ENCODE data around the gene SPO11. TPM values are rescaled to one million over a fixed set of nuclear protein-coding genes. Genes with fewer than 3 reads are reported as not detected.
"Not testable (repeated sequence)": the region's sequence is repeated elsewhere in the genome, so short reads cannot be mapped to it uniquely, and the experiment has no call there.

Gene SPO11
- total RNA-seq, 2 donors from 2014 or later, result not detected

GRCh38 chr20:57350726-57351041 is 21.1 kb downstream of the SPO11 start:
- Mint-ChIP-seq H3K36me3 (peaks cover 17 to 21% of the 10 kb centered on the region in 2 donors), H3K27ac (peak overlapping the region in 1 of 2 donors; percentile 94)
- DNase-seq (ENCODE audit: low spot score in 2 of 2); H3K9me3 Mint-ChIP-seq; ATAC-seq: not testable (repeated sequence)

DNA sequence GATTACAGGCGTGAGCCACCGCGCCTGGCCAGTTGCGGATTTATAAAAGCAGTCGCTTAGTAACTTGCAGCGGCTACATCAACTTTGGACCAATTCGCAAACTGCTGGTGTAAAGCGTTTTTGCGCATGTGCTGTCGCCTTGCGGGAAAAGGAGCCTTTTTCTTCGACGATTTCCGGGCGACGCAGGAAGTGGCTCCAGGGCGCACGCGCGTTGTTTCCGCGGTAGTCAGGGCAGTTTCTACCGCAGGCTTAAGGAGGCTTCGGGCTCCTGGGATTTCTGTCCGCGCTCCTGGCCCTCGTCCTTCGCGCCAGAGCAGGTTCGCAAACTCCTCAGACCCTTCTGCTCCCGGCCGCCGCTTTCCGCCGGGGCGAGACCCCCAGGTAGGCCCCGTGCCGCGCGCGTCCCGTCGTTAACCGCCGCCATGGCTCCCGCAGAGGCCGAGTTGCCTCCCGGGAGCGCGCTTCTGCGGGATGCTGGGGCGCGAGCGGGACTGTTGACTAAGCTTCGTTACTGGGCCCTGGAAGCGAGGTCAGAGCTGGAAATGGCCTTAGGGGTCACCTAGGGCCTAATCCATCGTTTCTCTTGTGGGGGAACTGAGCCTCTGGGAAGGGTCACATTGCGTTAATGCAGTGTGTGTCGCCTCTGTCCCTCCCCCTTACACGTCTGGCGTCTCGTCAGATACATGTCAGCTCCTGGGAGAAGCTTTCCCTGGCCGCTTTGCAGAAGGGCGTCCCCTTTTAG is 21.6 kb downstream of the SPO11 start, which contains the start of gene RAE1:
TSS of gene RAE1 (plus strand) at position 214 of the 742 bp plus-strand sequence. CDS start 2,784 bp downstream, outside the sequence.
- peak; percentile 88 to 91 for ATAC-seq
- Mint-ChIP-seq H3K9me3 (no peaks in the 10 kb centered on the region), H3K27ac (peak within 1 kb of the TSS; percentile 94), H3K36me3 (peaks cover 17 to 21% of the 10 kb centered on the region in 2 donors)
- peak; percentile 88 to 93 for DNase-seq (ENCODE audit: low spot score in 2 of 2)

DNA sequence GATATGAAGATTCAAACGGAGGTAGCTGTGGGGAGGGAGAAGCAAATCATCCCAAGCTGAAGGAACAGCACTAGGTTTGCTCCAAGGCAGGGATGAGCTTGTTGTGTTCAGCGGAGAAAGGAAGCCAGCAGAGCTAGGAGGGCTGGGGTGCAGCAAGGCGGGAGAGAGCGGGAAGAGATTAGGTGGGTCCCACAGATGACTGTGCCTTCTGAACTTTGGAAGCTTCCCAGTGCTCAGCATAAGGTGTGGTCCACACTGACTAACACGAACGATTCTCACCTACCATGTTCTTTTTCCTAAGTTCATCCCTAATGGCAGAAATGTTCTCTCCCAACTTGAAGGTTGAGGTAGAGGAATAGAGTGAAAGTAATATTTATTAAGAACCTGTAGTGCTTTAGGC is 22.7 kb downstream of the SPO11 start:
- Mint-ChIP-seq H3K27ac (peak overlapping the region; percentile 94), H3K36me3 (peaks cover 17 to 21% of the 10 kb centered on the region in 2 donors), H3K9me3 (no peaks in the 10 kb centered on the region)
- ATAC-seq, result no peak
- no peak for DNase-seq (ENCODE audit: low spot score in 2 of 2)

GRCh38 chr20:57353351-57353750 is 23.7 kb downstream of the SPO11 start:
- no peaks in the 10 kb centered on the region for H3K9me3 Mint-ChIP-seq
- H3K27ac Mint-ChIP-seq, result peak overlapping the region; percentile 4 to 16
- no peak for ATAC-seq

GRCh38 chr20:57361517-57361916 is 31.9 kb downstream of the SPO11 start:
- no peaks in the 10 kb centered on the region for H3K9me3 Mint-ChIP-seq
- peaks cover 0 to 6% of the 10 kb centered on the region in 2 donors for H3K36me3 Mint-ChIP-seq
- no peak for DNase-seq (ENCODE audit: low spot score in 2 of 2)
- H3K27ac Mint-ChIP-seq, result no peak overlapping the region
- ATAC-seq, result no peak

More at GRCh38 chr20:57353351-57353750, 23.7 kb downstream of the SPO11 start:
- H3K36me3 Mint-ChIP-seq, result peaks cover 17 to 21% of the 10 kb centered on the region in 2 donors
- DNase-seq (ENCODE audit: low spot score in 2 of 2), result no peak

GRCh38 chr20:57364451-57364850 is 34.8 kb downstream of the SPO11 start:
- ATAC-seq, result no peak
- DNase-seq (ENCODE audit: low spot score in 2 of 2), result no peak
- Mint-ChIP-seq H3K27ac (peak overlapping the region in 1 of 2 donors; percentile 7), H3K36me3 (peaks cover 7% of the 10 kb centered on the region in 2 donors), H3K9me3 (no peaks in the 10 kb centered on the region)

DNA sequence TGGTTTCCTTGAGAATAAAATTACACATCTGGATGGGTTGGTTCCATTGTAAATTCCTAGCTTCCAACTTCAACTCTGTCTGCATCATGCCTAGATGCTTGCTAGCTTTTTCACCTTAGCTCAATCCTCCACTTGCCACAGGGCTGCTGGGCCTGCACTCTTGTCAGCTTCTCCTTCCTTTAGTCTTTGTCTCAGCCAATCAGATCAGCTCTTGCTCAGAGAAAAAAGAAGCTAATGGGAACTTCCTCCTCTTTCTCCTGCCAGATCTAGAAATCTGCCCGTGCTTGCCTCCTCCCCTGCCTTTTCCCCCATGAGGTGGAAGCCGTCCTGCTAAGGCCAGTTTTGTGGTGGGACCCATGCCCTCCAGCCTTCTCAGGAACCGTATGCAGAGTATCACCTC is 40.0 kb downstream of the SPO11 start:
- peak overlapping the region in 1 of 2 donors; percentile 29 for H3K27ac Mint-ChIP-seq
- peaks cover 18 to 21% of the 10 kb centered on the region in 2 donors for H3K36me3 Mint-ChIP-seq
- ATAC-seq (no peak), DNase-seq (ENCODE audit: low spot score in 2 of 2) (no peak)
- H3K9me3 Mint-ChIP-seq, result no peaks in the 10 kb centered on the region

GRCh38 chr20:57370316-57370715 is 40.7 kb downstream of the SPO11 start:
- Mint-ChIP-seq H3K27ac (peak overlapping the region; percentile 29 to 75), H3K36me3 (peaks cover 18 to 22% of the 10 kb centered on the region in 2 donors), H3K9me3 (no peaks in the 10 kb centered on the region)
- ATAC-seq (no peak), DNase-seq (ENCODE audit: low spot score in 2 of 2) (no peak)

DNA sequence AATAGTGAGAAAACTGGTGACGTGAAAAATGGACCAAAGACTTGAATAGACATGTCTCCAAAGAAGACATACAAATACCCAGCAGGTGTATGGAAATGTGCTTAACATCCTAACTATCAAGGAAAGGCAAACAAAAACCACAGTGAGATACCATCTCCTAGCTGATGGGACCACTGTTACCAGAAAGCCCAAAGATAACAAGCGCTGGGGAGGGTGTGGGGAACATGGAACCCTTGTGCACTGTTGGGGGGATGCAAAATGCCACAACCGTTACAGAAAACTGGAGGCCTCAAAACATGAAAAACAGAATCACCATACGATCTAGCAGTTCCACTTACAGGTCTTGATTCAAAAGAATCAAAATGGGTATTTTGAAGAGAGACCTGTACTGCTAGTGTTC is 41.8 kb downstream of the SPO11 start:
- peak overlapping the region in 1 of 2 donors; percentile 29 for H3K27ac Mint-ChIP-seq
- no peak for ATAC-seq
- H3K36me3 Mint-ChIP-seq, result peaks cover 18 to 25% of the 10 kb centered on the region in 2 donors

GRCh38 chr20:57372157-57372556 is 42.6 kb downstream of the SPO11 start:
- no peak overlapping the region for H3K27ac Mint-ChIP-seq
- H3K9me3 Mint-ChIP-seq, result no peaks in the 10 kb centered on the region
- DNase-seq (ENCODE audit: low spot score in 2 of 2) (no peak), ATAC-seq (no peak)
- peaks cover 18 to 22% of the 10 kb centered on the region in 2 donors for H3K36me3 Mint-ChIP-seq

More for the DNA sequence above, 41.8 kb downstream of the SPO11 start:
- no peak for DNase-seq (ENCODE audit: low spot score in 2 of 2)
- no peaks in the 10 kb centered on the region for H3K9me3 Mint-ChIP-seq

GRCh38 chr20:57372581-57373350 is 43.2 kb downstream of the SPO11 start:
- H3K27ac Mint-ChIP-seq, result peak overlapping the region in 1 of 2 donors; percentile 35
- DNase-seq (ENCODE audit: low spot score in 2 of 2) (no peak), ATAC-seq (peak in 1 of 2 donors; percentile 19)
- no peaks in the 10 kb centered on the region for H3K9me3 Mint-ChIP-seq
- peaks cover 22 to 23% of the 10 kb centered on the region in 2 donors for H3K36me3 Mint-ChIP-seq

- Mint-ChIP-seq H3K27ac (peak overlapping the region; percentile 75 to 86), H3K36me3 (peaks cover 16 to 22% of the 10 kb centered on the region in 2 donors)
- ATAC-seq, result peak in 1 of 2 donors; percentile 28
These were observed 44.8 kb downstream of the SPO11 start for GRCh38 chr20:57374343-57374930.

GRCh38 chr20:57374931-57375651 is 45.5 kb downstream of the SPO11 start:
- H3K36me3 Mint-ChIP-seq, result peaks cover 10 to 16% of the 10 kb centered on the region in 2 donors
- H3K9me3 Mint-ChIP-seq, result no peaks in the 10 kb centered on the region
- peak in 1 of 2 donors; percentile 9 for ATAC-seq
- peak overlapping the region; percentile 75 to 86 for H3K27ac Mint-ChIP-seq
- DNase-seq (ENCODE audit: low spot score in 2 of 2), result no peak

More at GRCh38 chr20:57374343-57374930, 44.8 kb downstream of the SPO11 start:
- H3K9me3 Mint-ChIP-seq, result no peaks in the 10 kb centered on the region
- no peak for DNase-seq (ENCODE audit: low spot score in 2 of 2)

DNA sequence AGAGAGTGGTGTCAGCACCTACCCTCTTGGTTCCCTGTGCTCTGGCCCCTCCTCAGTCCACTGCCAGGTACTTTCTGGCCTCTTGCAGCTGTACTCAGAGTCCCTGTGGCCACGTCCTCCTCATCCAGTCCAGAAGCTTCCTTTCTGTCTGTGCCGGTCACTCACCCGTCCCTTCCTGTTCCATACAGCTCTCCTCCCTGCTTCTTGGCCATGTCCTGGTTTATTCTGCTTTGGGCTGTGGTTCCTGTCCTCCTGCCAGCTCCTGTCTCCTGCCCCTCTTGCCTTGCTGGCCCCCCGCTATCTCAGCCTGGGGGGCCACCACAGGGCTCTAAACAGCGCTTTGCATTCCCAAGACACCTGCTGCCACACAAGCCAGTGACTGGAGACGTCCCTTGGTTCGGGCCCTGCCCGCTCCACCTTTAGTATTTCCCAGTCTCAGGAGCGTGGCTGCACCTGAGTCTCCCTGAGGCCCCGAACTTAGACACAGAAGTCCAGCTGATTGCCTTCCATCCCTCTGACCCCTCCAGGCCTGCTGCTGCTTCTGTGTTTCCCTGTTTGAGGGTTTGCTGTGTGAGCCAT is 46.1 kb downstream of the SPO11 start:
- no peak for ATAC-seq
- H3K27ac Mint-ChIP-seq, result peak overlapping the region; percentile 75 to 86
- DNase-seq (ENCODE audit: low spot score in 2 of 2), result no peak
- H3K36me3 Mint-ChIP-seq, result peaks cover 5 to 10% of the 10 kb centered on the region in 2 donors
- no peaks in the 10 kb centered on the region for H3K9me3 Mint-ChIP-seq

DNA sequence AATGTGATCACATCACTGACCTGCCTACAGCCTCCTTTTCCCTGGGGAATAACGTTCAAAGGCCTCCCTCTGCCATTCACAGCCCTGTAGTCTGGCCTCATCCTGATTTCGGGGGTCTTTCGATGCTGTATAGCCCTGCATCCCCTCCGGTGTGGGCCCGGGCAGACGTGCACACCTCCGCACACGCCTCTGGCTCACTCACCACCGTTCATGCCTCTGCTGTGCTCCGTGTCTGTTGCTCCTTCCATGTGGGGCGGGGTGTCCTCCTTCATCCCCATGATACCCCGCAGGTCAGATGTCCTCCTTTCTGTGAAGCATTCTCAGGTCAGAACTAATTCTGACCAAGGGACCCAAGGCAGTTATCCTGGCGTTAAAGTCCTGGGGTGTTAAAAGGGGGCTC is 47.7 kb downstream of the SPO11 start:
- Mint-ChIP-seq H3K27ac (peak overlapping the region in 1 of 2 donors; percentile 49), H3K36me3 (peaks cover 5 to 8% of the 10 kb centered on the region in 2 donors)

DNA sequence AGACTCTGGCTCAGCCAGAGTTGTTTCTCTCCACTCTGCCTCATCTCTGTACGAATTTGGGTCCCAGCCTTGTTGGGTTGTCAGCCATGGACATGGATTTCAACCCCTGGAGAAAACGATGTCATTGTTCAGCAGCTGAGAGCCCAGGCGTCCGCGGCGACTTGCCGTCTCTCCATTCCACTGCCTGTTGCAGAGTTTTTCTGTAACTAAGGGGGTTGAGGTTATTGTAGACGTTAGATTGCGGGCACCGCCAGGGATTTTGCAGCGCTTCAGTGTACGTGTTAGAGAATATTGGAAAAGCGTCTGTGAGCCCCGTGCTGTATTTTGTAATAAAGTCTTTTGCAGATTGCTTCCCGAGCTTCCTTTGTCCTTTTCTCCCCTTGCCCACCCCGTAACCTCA is 48.5 kb downstream of the SPO11 start:
- H3K27ac Mint-ChIP-seq, result peak overlapping the region in 1 of 2 donors; percentile 49
- peaks cover 5 to 8% of the 10 kb centered on the region in 2 donors for H3K36me3 Mint-ChIP-seq
- DNase-seq (ENCODE audit: low spot score in 2 of 2) (no peak), ATAC-seq (no peak)
- no peaks in the 10 kb centered on the region for H3K9me3 Mint-ChIP-seq

More for the DNA sequence above, 47.7 kb downstream of the SPO11 start:
- no peaks in the 10 kb centered on the region for H3K9me3 Mint-ChIP-seq
- DNase-seq (ENCODE audit: low spot score in 2 of 2), result no peak
- ATAC-seq, result no peak
